ENCODE results near the gene SPI1.
A peak's percentile ranks its signal among the peaks of the same experiment; 100 is the strongest.

DNA sequence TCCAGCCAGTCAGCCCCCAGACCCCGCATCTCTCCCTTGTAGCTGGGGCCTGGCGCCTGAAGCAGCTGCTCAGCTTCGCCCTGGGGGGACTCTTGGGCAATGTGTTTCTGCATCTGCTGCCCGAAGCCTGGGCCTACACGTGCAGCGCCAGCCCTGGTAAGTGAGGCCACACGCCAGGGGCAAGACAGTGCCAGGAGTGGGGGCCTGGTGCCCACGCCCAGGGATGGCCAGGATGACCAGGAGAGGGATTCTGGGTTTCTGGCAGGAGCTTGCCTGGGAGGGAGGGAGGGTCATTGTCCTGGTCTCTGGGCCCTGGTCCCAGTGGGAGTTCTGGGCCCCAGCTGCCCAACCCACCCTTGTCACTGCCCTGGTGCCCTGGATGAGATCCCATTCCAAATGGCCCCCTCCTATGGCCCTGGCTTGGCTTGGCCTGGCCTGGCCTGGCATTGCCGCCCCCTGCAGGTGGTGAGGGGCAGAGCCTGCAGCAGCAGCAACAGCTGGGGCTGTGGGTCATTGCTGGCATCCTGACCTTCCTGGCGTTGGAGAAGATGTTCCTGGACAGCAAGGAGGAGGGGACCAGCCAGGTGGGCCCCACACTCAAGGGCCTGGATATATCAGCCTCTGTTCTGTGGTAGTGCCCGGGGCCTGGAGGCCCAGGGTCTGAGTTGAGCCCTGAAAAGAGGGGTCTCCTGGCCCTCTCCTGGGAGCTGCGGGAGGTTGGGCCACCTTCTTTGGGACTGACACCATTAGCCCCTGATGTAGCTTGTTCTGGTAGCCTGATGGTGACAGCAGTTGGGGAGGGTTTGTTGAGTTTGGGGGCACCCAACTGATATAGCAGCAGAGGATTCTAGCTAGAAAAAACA lies 33.8 kb upstream of the SPI1 start:
- TF ChIP-seq, protein P1, sequence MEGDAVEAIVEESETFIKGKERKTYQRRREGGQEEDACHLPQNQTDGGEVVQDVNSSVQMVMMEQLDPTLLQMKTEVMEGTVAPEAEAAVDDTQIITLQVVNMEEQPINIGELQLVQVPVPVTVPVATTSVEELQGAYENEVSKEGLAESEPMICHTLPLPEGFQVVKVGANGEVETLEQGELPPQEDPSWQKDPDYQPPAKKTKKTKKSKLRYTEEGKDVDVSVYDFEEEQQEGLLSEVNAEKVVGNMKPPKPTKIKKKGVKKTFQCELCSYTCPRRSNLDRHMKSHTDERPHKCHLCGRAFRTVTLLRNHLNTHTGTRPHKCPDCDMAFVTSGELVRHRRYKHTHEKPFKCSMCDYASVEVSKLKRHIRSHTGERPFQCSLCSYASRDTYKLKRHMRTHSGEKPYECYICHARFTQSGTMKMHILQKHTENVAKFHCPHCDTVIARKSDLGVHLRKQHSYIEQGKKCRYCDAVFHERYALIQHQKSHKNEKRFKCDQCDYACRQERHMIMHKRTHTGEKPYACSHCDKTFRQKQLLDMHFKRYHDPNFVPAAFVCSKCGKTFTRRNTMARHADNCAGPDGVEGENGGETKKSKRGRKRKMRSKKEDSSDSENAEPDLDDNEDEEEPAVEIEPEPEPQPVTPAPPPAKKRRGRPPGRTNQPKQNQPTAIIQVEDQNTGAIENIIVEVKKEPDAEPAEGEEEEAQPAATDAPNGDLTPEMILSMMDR (IDR thresholded peaks at IDR 0.05), result peak; percentile 83
- no peak for TF ChIP-seq EZH2phosphoT487 (IDR thresholded peaks at IDR 0.05)
- TF ChIP-seq EZH2 (IDR thresholded peaks at IDR 0.05), result no peak

All from neural progenitor cell (in vitro differentiated cells).